Activated B cell treated with CpG ODN at 0.5 μM for 24 hours (primary cell): ENCODE measurements around the gene SNX20. TPM values are rescaled to one million over a fixed set of nuclear protein-coding genes. Genes with fewer than 3 reads are reported as not detected.

Experiments used
- ATAC-seq: fragments of 200-7000 bp; cut with Tn5 transposase; one replicate; pipeline ENCODE4 v1.10.0; 2021; ENCODE audit warnings: low read depth, mild to moderate bottlenecking, moderate library complexity
- CTCF ChIA-PET: fragments of 350-600 bp; sonication (Branson Sonifier 250); formaldehyde crosslinking; loops from one replicate; lab custom pipeline; 2021; ENCODE audit warnings: antibody characterized with exemption; lab: Charles Lee
- POLR2A ChIA-PET: fragments of 350-600 bp; sonication (Branson Sonifier 250); formaldehyde crosslinking; loops from one replicate; lab custom pipeline; 2021; ENCODE audit warnings: antibody characterized with exemption; lab: Charles Lee
- DNase-seq: peaks from one replicate; pipeline ENCODE4 v3.0.0; 2022
- H3K27ac Mint-ChIP-seq: one replicate; pipeline ENCODE4 v1.8.0; 2020; ENCODE audit warnings: mixed read lengths
- H3K27me3 Mint-ChIP-seq: one replicate; pipeline ENCODE4 v1.8.0; 2021; ENCODE audit warnings: mixed read lengths
- H3K36me3 Mint-ChIP-seq: one replicate; pipeline ENCODE4 v1.8.0; 2021; ENCODE audit warnings: low read depth, mixed read lengths
- H3K4me1 Mint-ChIP-seq: one replicate; pipeline ENCODE4 v1.8.0; 2021; ENCODE audit warnings: mixed read lengths
- H3K4me3 Mint-ChIP-seq: one replicate; pipeline ENCODE4 v1.8.0; 2020; ENCODE audit warnings: mild to moderate bottlenecking, mixed read lengths
- H3K9me3 Mint-ChIP-seq: one replicate; pipeline ENCODE4 v1.8.0; 2020; ENCODE audit warnings: mixed read lengths
- intact Hi-C: fragments of 100-400 bp; cut with micrococcal nuclease; formaldehyde crosslinking; loops from one replicate; pipeline ENCODE4 v1.15.1; 2024
- total RNA-seq: library from RNA; stranded (reverse); gene quantifications from 2 replicates; pipeline ENCODE4 v1.2.3, GENCODE V29; 2022
- TF ChIP-seq, protein P1 (sequence below): fragments of 200-600 bp; IDR thresholded peaks from one replicate; pipeline ENCODE4 v1.8.0; 2022; ENCODE audit warnings: antibody characterized with exemption, mild to moderate bottlenecking

SNX20 gene
- total RNA-seq, 1 donor from 2014 or later: 33.1 TPM

DNA sequence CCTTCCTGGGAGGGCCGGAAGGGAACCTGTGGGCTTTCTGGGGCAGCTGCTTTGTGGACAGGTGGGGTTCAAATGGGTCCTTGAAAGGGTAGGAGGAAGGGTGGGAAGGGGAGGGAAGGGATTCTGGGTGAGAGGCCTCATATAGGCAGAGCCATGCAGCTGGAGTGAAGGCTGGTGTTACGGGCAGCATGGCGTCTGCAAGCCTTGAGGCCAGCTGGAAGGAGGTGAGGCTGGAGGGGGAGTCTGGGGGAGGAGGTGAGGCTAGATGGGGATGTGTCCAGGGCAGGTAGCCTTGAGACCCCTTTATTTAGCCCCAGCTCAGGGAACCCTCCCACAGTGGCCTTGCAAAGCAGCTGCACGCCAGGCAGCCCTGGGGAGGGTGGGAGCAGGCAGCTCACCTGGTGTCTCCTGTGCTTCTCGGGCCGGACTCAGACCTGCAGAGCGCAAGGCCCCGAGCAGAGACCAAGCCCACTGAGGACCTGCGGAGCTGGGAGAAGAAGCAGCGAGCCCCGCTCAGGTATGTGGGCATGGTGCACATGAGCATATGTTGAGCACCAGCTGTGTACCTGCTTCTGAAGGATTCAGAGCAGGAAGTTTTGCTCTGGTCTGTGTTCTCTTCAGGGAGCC, 50.6 kb downstream of the SNX20 start:
- CTCF ChIA-PET: no interaction called here
- ATAC-seq (no peak), DNase-seq (no peak)
- TF ChIP-seq, protein P1, sequence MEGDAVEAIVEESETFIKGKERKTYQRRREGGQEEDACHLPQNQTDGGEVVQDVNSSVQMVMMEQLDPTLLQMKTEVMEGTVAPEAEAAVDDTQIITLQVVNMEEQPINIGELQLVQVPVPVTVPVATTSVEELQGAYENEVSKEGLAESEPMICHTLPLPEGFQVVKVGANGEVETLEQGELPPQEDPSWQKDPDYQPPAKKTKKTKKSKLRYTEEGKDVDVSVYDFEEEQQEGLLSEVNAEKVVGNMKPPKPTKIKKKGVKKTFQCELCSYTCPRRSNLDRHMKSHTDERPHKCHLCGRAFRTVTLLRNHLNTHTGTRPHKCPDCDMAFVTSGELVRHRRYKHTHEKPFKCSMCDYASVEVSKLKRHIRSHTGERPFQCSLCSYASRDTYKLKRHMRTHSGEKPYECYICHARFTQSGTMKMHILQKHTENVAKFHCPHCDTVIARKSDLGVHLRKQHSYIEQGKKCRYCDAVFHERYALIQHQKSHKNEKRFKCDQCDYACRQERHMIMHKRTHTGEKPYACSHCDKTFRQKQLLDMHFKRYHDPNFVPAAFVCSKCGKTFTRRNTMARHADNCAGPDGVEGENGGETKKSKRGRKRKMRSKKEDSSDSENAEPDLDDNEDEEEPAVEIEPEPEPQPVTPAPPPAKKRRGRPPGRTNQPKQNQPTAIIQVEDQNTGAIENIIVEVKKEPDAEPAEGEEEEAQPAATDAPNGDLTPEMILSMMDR: no peak
- Mint-ChIP-seq H3K4me3 (no peak overlapping the region), H3K27me3 (no peaks in the 10 kb centered on the region), H3K9me3 (no peaks in the 10 kb centered on the region), H3K4me1 (peaks cover 10% of the 10 kb centered on the region), H3K27ac (no peak overlapping the region), H3K36me3 (no peaks in the 10 kb centered on the region)
- POLR2A ChIA-PET: no interaction called here
- intact Hi-C loops: no loop called here

DNA sequence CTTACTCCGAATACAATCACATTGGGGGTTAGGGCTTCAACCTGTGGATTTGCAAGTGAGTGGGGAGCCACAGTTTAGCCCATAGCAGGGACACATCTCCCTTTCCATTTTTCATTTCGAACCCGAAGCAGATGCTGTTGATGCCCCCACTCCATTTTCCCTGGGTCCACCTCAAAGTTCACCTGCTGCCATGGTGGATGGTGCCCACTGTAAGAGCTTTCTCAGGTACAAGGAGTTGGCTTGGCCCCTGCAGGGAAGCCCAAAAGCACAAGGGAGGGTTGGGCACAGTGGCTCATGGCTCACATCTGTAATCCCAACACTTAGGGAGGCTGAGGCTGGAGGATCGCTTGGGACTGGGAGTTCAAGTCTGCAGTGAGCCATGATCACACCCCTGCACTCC, 51.8 kb downstream of the SNX20 start:
- intact Hi-C loops: loop anchor here (5.0 kb wide), 1 partner anchor 42 kb away; no protein-coding TSS in a partner anchor
- Mint-ChIP-seq H3K27me3 (no peaks in the 10 kb centered on the region), H3K9me3 (no peaks in the 10 kb centered on the region), H3K4me3 (no peak overlapping the region), H3K36me3 (no peaks in the 10 kb centered on the region), H3K27ac (no peak overlapping the region), H3K4me1 (peaks cover 10% of the 10 kb centered on the region)
- DNase-seq (no peak), ATAC-seq (no peak)
- ChIA-PET CTCF (no interaction called here), POLR2A (no interaction called here)
- TF ChIP-seq, protein P1: no peak

DNA sequence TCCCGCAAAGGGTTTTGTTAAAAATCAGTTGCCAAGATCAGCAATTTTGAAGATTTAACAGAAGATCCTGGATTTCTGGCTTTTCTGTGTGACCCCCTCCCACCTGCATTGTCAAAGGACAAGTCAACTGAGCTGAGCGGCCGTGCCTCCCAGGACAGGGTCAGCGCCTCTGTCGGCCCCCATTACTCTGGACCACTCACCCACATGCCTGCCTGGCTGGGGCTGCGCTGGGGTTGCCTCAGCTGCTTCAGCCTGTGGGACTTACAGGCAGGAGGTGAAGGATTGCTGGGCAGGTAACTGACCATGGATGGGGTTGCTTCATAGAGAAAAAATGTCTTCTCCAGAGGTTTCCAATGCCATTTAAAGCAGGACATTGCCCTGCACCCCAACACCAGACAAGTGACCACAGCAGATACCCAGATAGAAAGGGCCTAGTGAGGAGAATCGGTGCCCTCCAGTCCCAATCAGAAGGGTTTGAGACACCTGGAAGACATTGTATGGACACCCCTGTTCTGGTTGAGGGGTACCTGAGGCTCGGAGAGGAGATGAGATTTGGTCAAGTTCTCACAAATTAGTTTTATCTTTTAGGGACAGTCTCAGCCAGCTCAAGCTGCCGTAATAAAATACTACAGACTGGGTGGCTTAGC, 52.8 kb downstream of the SNX20 start:
- H3K27me3 Mint-ChIP-seq: no peaks in the 10 kb centered on the region
- no peak overlapping the region for H3K4me3 Mint-ChIP-seq
- POLR2A ChIA-PET: no interaction called here
- H3K27ac Mint-ChIP-seq: no peak overlapping the region
- TF ChIP-seq, protein P1: no peak
- intact Hi-C loops: loop anchor here (5.0 kb wide), 1 partner anchor 41 kb away; no protein-coding TSS in a partner anchor
- H3K9me3 Mint-ChIP-seq: no peaks in the 10 kb centered on the region
- DNase-seq: no peak
- CTCF ChIA-PET: interaction anchor here (0.7 to 1.5 kb wide), 4 partner anchors 37 to 178 kb away, joined by 4 to 9 read pairs (median 4); no protein-coding TSS in a partner anchor
- ATAC-seq: no peak
- peaks cover 10% of the 10 kb centered on the region for H3K4me1 Mint-ChIP-seq
- H3K36me3 Mint-ChIP-seq: no peaks in the 10 kb centered on the region

DNA sequence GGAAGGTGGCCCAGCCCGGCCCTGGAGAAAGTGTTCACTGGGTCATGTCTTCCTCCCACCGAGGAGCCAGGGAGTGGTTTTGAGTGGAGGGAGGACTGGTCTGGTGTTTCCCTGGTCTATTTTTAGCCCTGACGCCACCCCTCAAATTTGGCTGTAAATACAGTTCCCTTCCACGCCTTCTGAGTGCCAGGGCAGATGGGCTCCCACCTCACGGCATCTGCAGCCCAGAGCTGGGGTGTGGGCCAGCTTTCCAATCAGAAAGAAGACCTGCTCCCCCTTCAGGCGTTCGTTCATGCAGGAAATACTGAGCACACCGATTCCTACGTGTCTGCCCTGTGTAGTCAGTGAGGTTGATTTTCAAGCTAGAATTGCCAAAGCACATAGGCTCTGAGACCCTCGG, 53.7 kb downstream of the SNX20 start:
- H3K4me3 Mint-ChIP-seq: peak overlapping the region; percentile 35
- TF ChIP-seq, protein P1: no peak
- ChIA-PET CTCF (interaction anchor here (0.7 to 1.5 kb wide), 4 partner anchors 38 to 179 kb away, joined by 4 to 9 read pairs (median 4); no protein-coding TSS in a partner anchor), POLR2A (no interaction called here)
- intact Hi-C loops: loop anchor here (1.0 to 5.0 kb wide), 2 partner anchors 40 to 79 kb away; partner anchors contain the start of gene NKD1
- peaks cover 10% of the 10 kb centered on the region for H3K4me1 Mint-ChIP-seq
- peak; percentile 62 for ATAC-seq
- no peaks in the 10 kb centered on the region for H3K27me3 Mint-ChIP-seq
- no peaks in the 10 kb centered on the region for H3K9me3 Mint-ChIP-seq
- no peak for DNase-seq
- no peak overlapping the region for H3K27ac Mint-ChIP-seq
- no peaks in the 10 kb centered on the region for H3K36me3 Mint-ChIP-seq

DNA sequence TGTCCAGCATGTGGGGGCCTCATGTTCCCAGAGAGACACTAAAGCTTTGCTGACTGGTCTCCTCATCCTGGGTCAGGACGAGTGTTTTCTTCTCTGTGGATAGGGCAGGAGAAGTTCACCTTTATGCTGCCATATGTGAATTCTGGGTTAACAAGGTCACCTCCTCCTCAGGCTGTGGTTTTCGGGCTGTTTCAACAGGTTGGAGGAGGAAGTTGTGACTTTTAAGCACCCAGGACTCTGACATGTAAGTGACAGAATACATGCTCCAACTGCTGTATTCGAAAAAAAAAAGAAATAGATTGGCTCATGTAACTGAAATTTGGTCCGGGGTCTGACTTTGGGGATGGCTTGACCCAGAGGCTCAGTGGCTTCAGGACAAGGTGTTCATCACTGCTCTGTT, 54.2 kb downstream of the SNX20 start:
- intact Hi-C loops: loop anchor here (1.0 to 5.0 kb wide), 2 partner anchors 40 to 79 kb away; partner anchors contain the start of gene NKD1
- H3K4me1 Mint-ChIP-seq: peaks cover 10% of the 10 kb centered on the region
- H3K9me3 Mint-ChIP-seq: no peaks in the 10 kb centered on the region
- DNase-seq (no peak), ATAC-seq (no peak)
- H3K4me3 Mint-ChIP-seq: no peak overlapping the region
- TF ChIP-seq, protein P1: no peak
- no peaks in the 10 kb centered on the region for H3K36me3 Mint-ChIP-seq
- no peaks in the 10 kb centered on the region for H3K27me3 Mint-ChIP-seq
- no peak overlapping the region for H3K27ac Mint-ChIP-seq
- CTCF ChIA-PET: interaction anchor here (1.2 to 1.5 kb wide), 3 partner anchors 38 to 179 kb away, joined by 4 to 9 read pairs (median 4); no protein-coding TSS in a partner anchor
- POLR2A ChIA-PET: no interaction called here
